ENCODE results near the gene CDH12. TPM values are rescaled to one million over a fixed set of nuclear protein-coding genes. Genes with fewer than 3 reads are reported as not detected.

Gene CDH12
- total and polyA plus RNA-seq, 7 donors = not detected

GRCh38 chr5:22079566-22079965 is 773.6 kb downstream of the CDH12 start:
- 45 to 56% (median 53%) methylated on average over 3 of the region's 3 CpGs for WGBS, 3 donors
- no peak overlapping the region for H3K27ac ChIP-seq
- no peak for ATAC-seq
- DNase-seq = no peak
- intact Hi-C loops (cut with DNase I) = no loop called here
- H3K36me3 ChIP-seq (ENCODE audit: insufficient read depth in 1 of 2, low read depth in 1 of 2) = no peaks in the 10 kb centered on the region
- H3K4me3 ChIP-seq = no peak overlapping the region
- H3K4me1 ChIP-seq = no peaks in the 10 kb centered on the region
- TF ChIP-seq CTCF (IDR thresholded peaks at IDR 0.05) = no peak
- no peaks in the 10 kb centered on the region for H3K9me3 ChIP-seq
- peaks cover 0 to 3% (median 0%) of the 10 kb centered on the region in 3 donors for H3K27me3 ChIP-seq (ENCODE audit: insufficient read depth in 3 of 3, low read length in 2 of 3)

- Histone ChIP-seq H3K27ac (no peak overlapping the region), H3K36me3 (ENCODE audit: insufficient read depth in 1 of 2, low read depth in 1 of 2) (no peaks in the 10 kb centered on the region), H3K9me3 (no peaks in the 10 kb centered on the region), H3K4me1 (no peaks in the 10 kb centered on the region), H3K27me3 (ENCODE audit: insufficient read depth in 3 of 3, low read length in 2 of 3) (peaks cover 0 to 2% (median 0%) of the 10 kb centered on the region in 3 donors), H3K4me3 (no peak overlapping the region)
- ATAC-seq (no peak), DNase-seq (no peak)
- intact Hi-C loops (cut with DNase I) = no loop called here
- no peak for TF ChIP-seq CTCF (IDR thresholded peaks at IDR 0.05)
Measured at GRCh38 chr5:22079002-22079401, 774.1 kb downstream of the CDH12 start.

- Histone ChIP-seq H3K4me1 (no peaks in the 10 kb centered on the region), H3K9me3 (no peaks in the 10 kb centered on the region), H3K36me3 (ENCODE audit: insufficient read depth in 1 of 2, low read depth in 1 of 2) (no peaks in the 10 kb centered on the region), H3K27me3 (ENCODE audit: insufficient read depth in 3 of 3, low read length in 2 of 3) (no peaks in the 10 kb centered on the region), H3K27ac (no peak overlapping the region), H3K4me3 (no peak overlapping the region)
- WGBS, 3 donors = 80 to 90% (median 82%) methylated on average over 3 of the region's 3 CpGs
- DNase-seq = no peak
- ATAC-seq = no peak
- intact Hi-C loops (cut with DNase I) = no loop called here
- no peak for TF ChIP-seq CTCF (IDR thresholded peaks at IDR 0.05)
Measured at GRCh38 chr5:22076586-22076985, 776.6 kb downstream of the CDH12 start.

- Histone ChIP-seq H3K27ac (no peak overlapping the region), H3K9me3 (no peaks in the 10 kb centered on the region), H3K27me3 (ENCODE audit: insufficient read depth in 3 of 3, low read length in 2 of 3) (no peaks in the 10 kb centered on the region), H3K4me1 (no peaks in the 10 kb centered on the region), H3K4me3 (no peak overlapping the region), H3K36me3 (ENCODE audit: insufficient read depth in 1 of 2, low read depth in 1 of 2) (no peaks in the 10 kb centered on the region)
- DNase-seq (no peak), ATAC-seq (no peak)
- WGBS, 3 donors = 76 to 87% (median 86%) methylated on average over 3 of the region's 3 CpGs
- intact Hi-C loops (cut with DNase I) = no loop called here
- TF ChIP-seq CTCF (IDR thresholded peaks at IDR 0.05) = no peak
Measured at GRCh38 chr5:22070186-22070728, 782.9 kb downstream of the CDH12 start.

- DNase-seq = no peak
- Histone ChIP-seq H3K27ac (no peak overlapping the region), H3K4me3 (no peak overlapping the region), H3K9me3 (no peaks in the 10 kb centered on the region), H3K27me3 (ENCODE audit: insufficient read depth in 3 of 3, low read length in 2 of 3) (no peaks in the 10 kb centered on the region), H3K4me1 (no peaks in the 10 kb centered on the region), H3K36me3 (ENCODE audit: insufficient read depth in 1 of 2, low read depth in 1 of 2) (no peaks in the 10 kb centered on the region)
- intact Hi-C loops (cut with DNase I) = loop anchor here in 1 of 2 donors (10.0 kb wide), 1 partner anchor 421 kb away; no protein-coding TSS in a partner anchor
- ATAC-seq = no peak
- no peak for TF ChIP-seq CTCF (IDR thresholded peaks at IDR 0.05)
- 84 to 90% (median 88%) methylated on average over 4 of the region's 4 CpGs for WGBS, 3 donors
Measured at GRCh38 chr5:22063717-22064116, 789.4 kb downstream of the CDH12 start.

Data from psoas muscle (tissue), 8 donors.